Smooth muscle cell (in vitro differentiated cells): Measurements from ENCODE around the gene LRBA. TPM values are rescaled to one million over a fixed set of nuclear protein-coding genes. Genes with fewer than 3 reads are reported as not detected.
"Not testable (repeated sequence)": the region's sequence is repeated elsewhere in the genome, so short reads cannot be mapped to it uniquely, and the experiment has no call there.

Source experiments
- DNase-seq: peaks from one replicate; lab custom pipeline; 2025; ENCODE audit not compliant: unreplicated experiment; lab: John Stamatoyannopoulos, UW
- H2AFZ ChIP-seq: fragments of 200-600 bp; sonication (generic); 2 replicates; pipeline ENCODE4 v1.6.0; 2016; ENCODE audit warnings: antibody characterized with exemption, low read depth, mild to moderate bottlenecking
- H3F3A ChIP-seq: fragments of 200-600 bp; sonication (generic); 2 replicates; pipeline ENCODE4 v1.6.0; 2017; ENCODE audit warnings: antibody characterized with exemption, low read depth
- H3K27ac ChIP-seq: fragments of 200-600 bp; sonication (generic); 2 replicates; pipeline ENCODE4 v1.5.1; 2016; ENCODE audit warnings: low read depth, mild to moderate bottlenecking
- H3K27me3 ChIP-seq: fragments of 200-600 bp; sonication (generic); 2 replicates; pipeline ENCODE4 v1.6.1; 2016; ENCODE audit warnings: low read depth, mild to moderate bottlenecking
- H3K36me3 ChIP-seq: fragments of 200-600 bp; sonication (generic); 2 replicates; pipeline ENCODE4 v1.5.1; 2016; ENCODE audit warnings: low read depth
- H3K4me1 ChIP-seq: fragments of 200-600 bp; sonication (generic); 2 replicates; pipeline ENCODE4 v1.5.1; 2016; ENCODE audit warnings: low read depth
- H3K4me2 ChIP-seq: fragments of 200-600 bp; sonication (generic); 2 replicates; pipeline ENCODE4 v1.6.0; 2016; ENCODE audit warnings: mild to moderate bottlenecking
- H3K4me3 ChIP-seq: fragments of 200-600 bp; sonication (generic); 2 replicates; pipeline ENCODE4 v1.5.1; 2016; ENCODE audit warnings: mild to moderate bottlenecking
- H3K79me2 ChIP-seq: fragments of 200-600 bp; sonication (generic); 2 replicates; pipeline ENCODE4 v1.6.0; 2016; ENCODE audit warnings: low read depth, mild to moderate bottlenecking
- H3K9ac ChIP-seq: fragments of 200-600 bp; sonication (generic); 2 replicates; pipeline ENCODE4 v1.6.0; 2016; ENCODE audit warnings: low read depth
- H3K9me3 ChIP-seq: fragments of 200-600 bp; sonication (generic); replicated peaks from 2 replicates; pipeline ENCODE4 v1.5.1; 2016; ENCODE audit warnings: low read depth
- H4K20me1 ChIP-seq: fragments of 200-600 bp; sonication (generic); 2 replicates; pipeline ENCODE4 v1.6.0; 2016; ENCODE audit warnings: low read depth
- WGBS: methylation state at CpG from one replicate; pipeline ENCODE4 v1.1.7; 2016; ENCODE audit warnings: low lambda C conversion rate; 5-methylcytosine and 5-hydroxymethylcytosine counted together
- polyA plus RNA-seq: library from polyadenylated mRNA; unstranded; fragments of >200 nt; fragmentation: Nextera tagmentation; extraction: Ambion mirVana; gene quantifications from 2 replicates; pipeline ENCODE4 v1.2.1, GENCODE V29; 2016
- total RNA-seq: library from RNA; depleted of rRNA; stranded (reverse); fragments of >200 nt; gene quantifications from 2 replicates; pipeline ENCODE4 v1.2.3, GENCODE V29; 2014
- TF ChIP-seq, protein P1 (sequence below): fragments of 200-600 bp; sonication (generic); IDR thresholded peaks from 2 replicates; pipeline ENCODE4 v1.5.1; 2017; ENCODE audit warnings: borderline replicate concordance, mild to moderate bottlenecking, antibody characterized with exemption; ENCODE audit not compliant: insufficient read depth, poor library complexity, severe bottlenecking

Gene LRBA
- total and polyA plus RNA-seq, 2 experiments from 2014 or later: 1.6 to 26.2 TPM

DNA sequence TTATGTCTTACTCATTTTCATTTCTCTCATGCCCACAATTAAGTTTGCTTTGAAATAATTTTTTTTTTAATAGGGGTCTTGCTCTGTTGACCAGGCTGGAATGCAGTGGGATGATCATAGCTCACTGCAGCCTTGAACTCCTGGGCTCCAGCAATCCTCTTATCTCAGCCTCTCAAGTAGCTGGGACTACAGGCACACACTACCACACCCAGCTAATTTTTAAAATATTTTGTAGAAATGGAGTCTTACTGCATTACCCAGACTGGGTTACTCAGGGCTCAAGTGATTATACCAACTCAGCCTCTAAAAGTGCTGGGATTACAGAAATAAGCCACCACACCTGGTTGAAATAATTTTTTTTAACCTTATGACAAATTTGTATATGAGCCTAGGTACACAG, 452.3 kb downstream of the LRBA start:
- Histone ChIP-seq H3K27ac (no peak overlapping the region), H3K4me3 (no peak overlapping the region), H3K79me2 (no peaks in the 10 kb centered on the region), H3K4me2 (no peak overlapping the region), H3K9ac (no peak overlapping the region), H3K9me3 (no peaks in the 10 kb centered on the region), H2AFZ (no peak overlapping the region), H4K20me1 (no peaks in the 10 kb centered on the region), H3K27me3 (no peaks in the 10 kb centered on the region), H3K36me3 (no peaks in the 10 kb centered on the region), H3K4me1 (no peaks in the 10 kb centered on the region), H3F3A (no peaks in the 10 kb centered on the region)
- DNase-seq: no peak
- TF ChIP-seq, protein P1, sequence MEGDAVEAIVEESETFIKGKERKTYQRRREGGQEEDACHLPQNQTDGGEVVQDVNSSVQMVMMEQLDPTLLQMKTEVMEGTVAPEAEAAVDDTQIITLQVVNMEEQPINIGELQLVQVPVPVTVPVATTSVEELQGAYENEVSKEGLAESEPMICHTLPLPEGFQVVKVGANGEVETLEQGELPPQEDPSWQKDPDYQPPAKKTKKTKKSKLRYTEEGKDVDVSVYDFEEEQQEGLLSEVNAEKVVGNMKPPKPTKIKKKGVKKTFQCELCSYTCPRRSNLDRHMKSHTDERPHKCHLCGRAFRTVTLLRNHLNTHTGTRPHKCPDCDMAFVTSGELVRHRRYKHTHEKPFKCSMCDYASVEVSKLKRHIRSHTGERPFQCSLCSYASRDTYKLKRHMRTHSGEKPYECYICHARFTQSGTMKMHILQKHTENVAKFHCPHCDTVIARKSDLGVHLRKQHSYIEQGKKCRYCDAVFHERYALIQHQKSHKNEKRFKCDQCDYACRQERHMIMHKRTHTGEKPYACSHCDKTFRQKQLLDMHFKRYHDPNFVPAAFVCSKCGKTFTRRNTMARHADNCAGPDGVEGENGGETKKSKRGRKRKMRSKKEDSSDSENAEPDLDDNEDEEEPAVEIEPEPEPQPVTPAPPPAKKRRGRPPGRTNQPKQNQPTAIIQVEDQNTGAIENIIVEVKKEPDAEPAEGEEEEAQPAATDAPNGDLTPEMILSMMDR: no peak

DNA sequence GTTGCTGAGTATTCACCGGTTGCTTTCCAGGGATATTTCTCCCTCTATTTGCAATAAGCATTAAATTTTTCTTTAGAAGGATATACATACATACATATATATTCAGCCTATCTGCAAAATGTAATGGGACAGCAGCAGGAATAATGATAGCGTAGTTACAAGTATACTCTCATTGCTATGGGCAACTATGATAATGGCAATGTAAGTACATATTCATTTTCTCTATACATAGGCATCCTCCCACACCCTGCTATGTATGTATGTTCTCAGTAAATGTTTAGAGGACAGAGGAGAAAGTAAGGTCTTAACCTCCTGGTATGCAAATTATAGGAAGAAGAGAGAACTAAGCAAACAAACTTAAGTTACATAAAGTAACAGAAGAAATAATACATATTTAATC, 452.8 kb downstream of the LRBA start:
- Histone ChIP-seq H2AFZ (no peak overlapping the region), H3K27me3 (no peaks in the 10 kb centered on the region), H3K4me2 (no peak overlapping the region), H3K79me2 (no peaks in the 10 kb centered on the region), H3K4me1 (no peaks in the 10 kb centered on the region), H3K27ac (no peak overlapping the region), H3K4me3 (no peak overlapping the region), H4K20me1 (no peaks in the 10 kb centered on the region), H3F3A (no peaks in the 10 kb centered on the region), H3K9me3 (no peaks in the 10 kb centered on the region), H3K36me3 (no peaks in the 10 kb centered on the region), H3K9ac (no peak overlapping the region)
- TF ChIP-seq, protein P1: no peak
- DNase-seq: no peak
- 95% methylated on average over 2 of the region's 2 CpGs for WGBS

DNA sequence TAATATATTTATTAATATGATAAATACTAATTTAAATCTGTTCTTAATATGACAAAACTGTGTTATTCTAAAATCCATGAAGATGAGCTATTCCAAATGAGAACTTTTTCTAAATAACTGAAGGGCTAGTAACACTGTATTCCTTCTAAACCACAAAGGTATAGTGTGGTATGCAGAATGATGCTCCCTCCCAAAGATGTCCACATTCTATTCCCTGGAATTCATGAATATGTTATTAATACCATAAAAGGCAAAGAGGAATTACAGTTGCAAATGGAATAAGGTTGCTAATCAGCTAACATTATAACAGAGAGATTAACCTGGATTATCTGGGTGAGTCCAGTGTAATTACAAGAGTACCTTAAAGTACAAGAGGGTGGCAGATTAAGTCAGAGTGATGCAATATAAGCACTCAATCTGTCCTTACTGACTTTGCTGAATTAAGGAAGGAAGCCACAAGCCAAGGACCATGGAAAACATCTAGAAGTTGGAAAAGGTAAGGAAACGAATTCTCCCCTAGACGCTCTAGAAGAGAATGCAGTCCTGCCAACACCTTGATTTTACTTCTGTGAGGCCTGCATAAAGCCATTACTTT, 453.8 kb downstream of the LRBA start:
- H2AFZ ChIP-seq: no peak overlapping the region
- TF ChIP-seq, protein P1: no peak
- no peak for DNase-seq
- H3K79me2 ChIP-seq: no peaks in the 10 kb centered on the region
- H3K4me3 ChIP-seq: no peak overlapping the region
- no peaks in the 10 kb centered on the region for H3K36me3 ChIP-seq
- H3K27ac ChIP-seq: no peak overlapping the region
- H3K9ac ChIP-seq: no peak overlapping the region
- H3K4me1 ChIP-seq: no peaks in the 10 kb centered on the region
- no peaks in the 10 kb centered on the region for H4K20me1 ChIP-seq
- no peak overlapping the region for H3K4me2 ChIP-seq
- H3K9me3 ChIP-seq: no peaks in the 10 kb centered on the region
- no peaks in the 10 kb centered on the region for H3K27me3 ChIP-seq
- H3F3A ChIP-seq: no peaks in the 10 kb centered on the region
- 94% methylated on average over 2 of the region's 2 CpGs for WGBS

DNA sequence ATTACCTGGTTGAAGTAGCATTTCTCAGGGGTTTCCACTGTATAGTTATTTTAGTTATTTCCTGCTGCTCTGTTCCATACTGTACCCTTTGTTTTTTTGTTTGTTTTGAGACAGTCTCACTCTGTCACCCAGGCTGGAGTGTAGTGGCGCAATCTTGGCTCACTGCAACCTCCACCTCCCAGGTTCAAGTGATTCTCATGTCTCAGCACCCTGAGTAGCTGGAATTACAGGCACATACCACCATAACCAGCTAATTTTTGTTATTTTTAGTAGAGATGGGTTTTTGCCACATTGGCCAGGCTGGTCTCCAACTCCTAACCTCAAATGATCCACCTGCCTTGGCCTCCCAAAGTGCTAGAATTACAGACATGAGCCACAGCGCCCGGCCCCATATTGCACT, 457.3 kb downstream of the LRBA start:
- not testable (repeated sequence) for H3K4me3 ChIP-seq, H4K20me1 ChIP-seq, H2AFZ ChIP-seq, H3K4me1 ChIP-seq, H3F3A ChIP-seq, H3K9me3 ChIP-seq, H3K9ac ChIP-seq, H3K79me2 ChIP-seq, H3K27ac ChIP-seq, H3K36me3 ChIP-seq, H3K27me3 ChIP-seq, H3K4me2 ChIP-seq, DNase-seq
- 98% methylated on average over 3 of the region's 3 CpGs for WGBS
